ENCODE results near the gene PSMC3IP.

GRCh38 chr17:42562388-42563142 lies 15.0 kb downstream of the PSMC3IP start:
- TF ChIP-seq CTCF (IDR thresholded peaks at IDR 0.05; ENCODE audit: low read depth, low read length) = no peak
- TF ChIP-seq POLR2A (IDR thresholded peaks at IDR 0.05; ENCODE audit: extremely low read depth, insufficient read length) = no peak

Data from NB4 (cell line).